Esophagus squamous epithelium (tissue), 5 donors: ENCODE measurements around the gene RBM20. TPM values are rescaled to one million over a fixed set of nuclear protein-coding genes. Genes with fewer than 3 reads are reported as not detected.
A peak's percentile ranks its signal among the peaks of the same experiment; 100 is the strongest.

Experiments used
- DNase-seq: peaks from one replicate; lab custom pipeline; 2025; lab: John Stamatoyannopoulos, UW
- H3K27ac ChIP-seq, 4 donors: fragments of 200-600 bp; sonication (generic); one replicate each; pipeline ENCODE4 v1.5.1; 2016 to 2019; ENCODE audit warnings: mild to moderate bottlenecking in 1 of 4
- H3K27me3 ChIP-seq, 4 donors: fragments of 200-600 bp; sonication (generic); 1 replicate in 3 of 4; 2 replicates in 1 of 4; pipeline versions ENCODE4 v1.5.1 to v1.6.0; 2017 to 2021; ENCODE audit warnings: antibody characterized with exemption in 1 of 4
- H3K36me3 ChIP-seq, 3 donors: fragments of 200-600 bp; sonication (generic); one replicate each; pipeline ENCODE4 v1.5.1; 2016 to 2019
- H3K4me1 ChIP-seq, 3 donors: fragments of 200-600 bp; sonication (generic); one replicate each; pipeline ENCODE4 v1.5.1; 2017 to 2019
- H3K4me3 ChIP-seq, 4 donors: fragments of 200-600 bp; sonication (generic); 1 replicate in 3 of 4; 2 replicates in 1 of 4; pipeline ENCODE4 v1.5.1; 2016 to 2019; ENCODE audit warnings: mild to moderate bottlenecking in 2 of 4, moderate library complexity in 1 of 4
- H3K9me3 ChIP-seq, 3 donors: fragments of 200-600 bp; sonication (generic); one replicate each; pipeline ENCODE4 v1.5.1; 2016 to 2019
- POLR2A ChIP-seq, 4 donors: fragments of 450-650 bp; IDR thresholded peaks; one replicate each; pipeline ENCODE4 v1.6.1; 2017; ENCODE audit warnings: antibody characterized with exemption in 4 of 4, mild to moderate bottlenecking in 4 of 4, moderate library complexity in 3 of 4
- WGBS, 2 donors: methylation state at CpG; one replicate each; pipeline ENCODE4 v1.1.5; 2018; 5-methylcytosine and 5-hydroxymethylcytosine counted together
- intact Hi-C: fragments of 100-400 bp; cut with DNase I; formaldehyde crosslinking; loops from one replicate; pipeline ENCODE4 v1.15.0; 2022
- total RNA-seq, 4 donors: library from RNA; depleted of rRNA; stranded (reverse); fragments of >200 nt; gene quantifications; one replicate each; pipeline ENCODE4 v1.1.0, GENCODE V29; 2016
- TF ChIP-seq, protein P1 (sequence below), 6 experiments: fragments of 450-650 bp in 4 of 6; fragments of 200-600 bp in 2 of 6; sonication (generic) in 2 of 6; IDR thresholded peaks; one replicate each; pipeline ENCODE4 v1.5.1; 2016 to 2019; ENCODE audit warnings: antibody characterized with exemption in 6 of 6, mild to moderate bottlenecking in 4 of 6, moderate library complexity in 4 of 6
- donor health status: DM: yes; HTN: yes; CAD: no.

Gene RBM20
- total RNA-seq, 4 donors from 2014 or later = 2.1 to 10.3 (median 3.7) TPM

DNA sequence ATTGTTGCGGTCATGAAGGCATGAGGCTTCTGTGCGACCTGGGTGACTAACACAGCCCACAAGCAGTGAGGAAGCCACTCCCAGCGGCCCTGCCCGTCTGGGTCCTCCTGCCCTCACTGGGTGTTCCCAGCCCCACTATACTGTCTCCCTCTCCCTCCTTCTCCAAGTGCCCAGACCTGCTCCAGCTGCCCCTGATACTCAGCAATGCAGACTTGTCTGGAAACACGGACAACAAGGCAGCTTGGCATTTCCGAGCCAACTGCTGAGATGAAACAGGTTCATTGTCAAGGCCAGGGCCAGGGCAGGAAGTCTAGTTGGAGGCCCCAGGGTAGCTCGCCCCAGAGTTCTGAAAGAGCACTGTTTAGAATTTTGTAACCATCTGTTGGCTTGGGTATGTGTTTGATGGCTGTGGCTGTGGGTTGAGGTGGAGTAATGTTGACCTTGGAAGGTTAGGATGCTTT lies 95.7 kb downstream of the RBM20 start:
- intact Hi-C loops = loop anchor here (10.0 kb wide), 2 partner anchors 125 to 155 kb away; no protein-coding TSS in a partner anchor
- Histone ChIP-seq H3K27ac (no peak overlapping the region), H3K27me3 (peaks cover 0 to 11% (median 0%) of the 10 kb centered on the region in 4 donors), H3K4me3 (no peak overlapping the region), H3K4me1 (no peaks in the 10 kb centered on the region), H3K9me3 (no peaks in the 10 kb centered on the region), H3K36me3 (no peaks in the 10 kb centered on the region)
- TF ChIP-seq POLR2A (IDR thresholded peaks at IDR 0.05) = no peak
- TF ChIP-seq, protein P1, sequence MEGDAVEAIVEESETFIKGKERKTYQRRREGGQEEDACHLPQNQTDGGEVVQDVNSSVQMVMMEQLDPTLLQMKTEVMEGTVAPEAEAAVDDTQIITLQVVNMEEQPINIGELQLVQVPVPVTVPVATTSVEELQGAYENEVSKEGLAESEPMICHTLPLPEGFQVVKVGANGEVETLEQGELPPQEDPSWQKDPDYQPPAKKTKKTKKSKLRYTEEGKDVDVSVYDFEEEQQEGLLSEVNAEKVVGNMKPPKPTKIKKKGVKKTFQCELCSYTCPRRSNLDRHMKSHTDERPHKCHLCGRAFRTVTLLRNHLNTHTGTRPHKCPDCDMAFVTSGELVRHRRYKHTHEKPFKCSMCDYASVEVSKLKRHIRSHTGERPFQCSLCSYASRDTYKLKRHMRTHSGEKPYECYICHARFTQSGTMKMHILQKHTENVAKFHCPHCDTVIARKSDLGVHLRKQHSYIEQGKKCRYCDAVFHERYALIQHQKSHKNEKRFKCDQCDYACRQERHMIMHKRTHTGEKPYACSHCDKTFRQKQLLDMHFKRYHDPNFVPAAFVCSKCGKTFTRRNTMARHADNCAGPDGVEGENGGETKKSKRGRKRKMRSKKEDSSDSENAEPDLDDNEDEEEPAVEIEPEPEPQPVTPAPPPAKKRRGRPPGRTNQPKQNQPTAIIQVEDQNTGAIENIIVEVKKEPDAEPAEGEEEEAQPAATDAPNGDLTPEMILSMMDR (IDR thresholded peaks at IDR 0.05) = no peak
- DNase-seq = no peak
- 48 to 66% methylated on average over 7 of the region's 7 CpGs for WGBS, 2 donors

GRCh38 chr10:110742801-110743200 lies 98.7 kb downstream of the RBM20 start:
- DNase-seq = no peak
- Histone ChIP-seq H3K4me3 (no peak overlapping the region), H3K27ac (no peak overlapping the region), H3K27me3 (no peaks in the 10 kb centered on the region), H3K36me3 (no peaks in the 10 kb centered on the region), H3K4me1 (peaks cover 6 to 21% (median 9%) of the 10 kb centered on the region in 3 donors), H3K9me3 (no peaks in the 10 kb centered on the region)
- WGBS, 2 donors = 100% methylated on average over 2 to 3 of the region's 6 CpGs
- no peak for TF ChIP-seq POLR2A (IDR thresholded peaks at IDR 0.05)
- TF ChIP-seq, protein P1 (IDR thresholded peaks at IDR 0.05) = no peak
- intact Hi-C loops = loop anchor here (10.0 kb wide), 2 partner anchors 128 to 152 kb away; no protein-coding TSS in a partner anchor

DNA sequence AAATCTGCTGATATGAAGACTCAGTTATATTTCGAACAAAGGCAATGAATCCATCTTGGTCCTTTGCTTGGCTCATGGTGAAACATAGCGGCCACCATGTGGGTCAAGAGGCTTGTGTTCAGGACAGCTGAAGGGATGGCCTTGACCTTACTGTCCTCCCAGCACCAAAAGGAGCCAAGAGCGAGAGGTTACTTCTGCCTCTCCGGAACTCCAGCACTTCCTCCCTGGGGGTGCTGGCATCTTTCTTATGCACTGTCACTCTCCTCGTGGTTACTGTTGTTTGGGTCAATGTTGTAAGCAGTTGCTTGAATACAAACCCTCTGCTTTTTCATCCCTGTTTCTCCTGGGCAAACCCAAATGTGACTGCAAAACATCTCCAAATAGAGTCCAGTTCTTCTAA lies 100.6 kb downstream of the RBM20 start:
- 55 to 58% methylated on average over 5 of the region's 5 CpGs for WGBS, 2 donors
- Histone ChIP-seq H3K27ac (no peak overlapping the region), H3K36me3 (no peaks in the 10 kb centered on the region), H3K27me3 (no peaks in the 10 kb centered on the region), H3K9me3 (no peaks in the 10 kb centered on the region), H3K4me3 (no peak overlapping the region), H3K4me1 (peaks cover 6 to 21% (median 9%) of the 10 kb centered on the region in 3 donors)
- intact Hi-C loops = loop anchor here (10.0 kb wide), 2 partner anchors 130 to 150 kb away; no protein-coding TSS in a partner anchor
- TF ChIP-seq, protein P1 (IDR thresholded peaks at IDR 0.05) = no peak
- no peak for TF ChIP-seq POLR2A (IDR thresholded peaks at IDR 0.05)
- no peak for DNase-seq

DNA sequence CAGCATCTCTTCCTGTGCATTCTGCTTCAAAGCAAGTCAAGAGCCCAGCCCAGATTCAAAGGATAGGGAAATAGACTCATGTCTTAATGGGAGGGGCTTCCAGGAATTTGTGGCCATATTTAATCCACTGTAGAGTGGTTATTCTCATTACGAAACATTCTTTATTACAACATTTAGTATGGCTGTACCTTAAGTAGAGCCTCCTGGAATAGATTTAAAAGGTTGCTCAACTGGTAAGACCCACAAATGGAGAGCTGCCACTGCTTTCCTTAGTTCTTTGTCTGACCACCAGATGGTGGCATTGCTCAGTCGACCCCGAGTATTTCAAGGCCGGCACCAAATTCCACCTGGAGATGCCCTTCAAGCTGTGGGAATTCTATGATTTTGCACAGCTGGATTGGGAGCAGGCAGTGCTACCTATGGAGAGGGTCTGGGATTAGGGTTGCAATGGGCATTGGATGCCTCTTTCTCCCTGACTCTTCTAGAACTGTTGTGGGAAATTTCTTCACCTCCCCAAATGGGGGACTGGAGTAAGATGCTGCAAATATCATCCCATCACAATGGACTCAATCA lies 102.2 kb downstream of the RBM20 start:
- no peak for TF ChIP-seq POLR2A (IDR thresholded peaks at IDR 0.05)
- TF ChIP-seq, protein P1 (IDR thresholded peaks at IDR 0.05) = peak; percentile 82 to 94 (median 86)
- Histone ChIP-seq H3K4me1 (peaks cover 6 to 21% (median 9%) of the 10 kb centered on the region in 3 donors), H3K27ac (peak overlapping the region; percentile 25 to 68 (median 44)), H3K4me3 (peak overlapping the region in 1 of 4 donors; percentile 31), H3K9me3 (no peaks in the 10 kb centered on the region), H3K36me3 (no peaks in the 10 kb centered on the region), H3K27me3 (no peaks in the 10 kb centered on the region)
- intact Hi-C loops = loop anchor here (10.0 kb wide), 2 partner anchors 132 to 148 kb away; no protein-coding TSS in a partner anchor
- WGBS, 2 donors = 2 to 14% methylated on average over 3 to 4 of the region's 4 CpGs
- DNase-seq = no peak

GRCh38 chr10:110746969-110747608 lies 103.0 kb downstream of the RBM20 start:
- H3K4me1 ChIP-seq = peaks cover 6 to 21% (median 9%) of the 10 kb centered on the region in 3 donors
- TF ChIP-seq POLR2A (IDR thresholded peaks at IDR 0.05) = no peak
- 6 to 11% methylated on average over 1 of the region's 1 CpG for WGBS, 2 donors
- H3K36me3 ChIP-seq = no peaks in the 10 kb centered on the region
- intact Hi-C loops = loop anchor here (10.0 kb wide), 2 partner anchors 132 to 148 kb away; no protein-coding TSS in a partner anchor
- no peaks in the 10 kb centered on the region for H3K27me3 ChIP-seq
- no peak for DNase-seq
- H3K9me3 ChIP-seq = no peaks in the 10 kb centered on the region
- H3K4me3 ChIP-seq = no peak overlapping the region
- H3K27ac ChIP-seq = peak overlapping the region in 2 of 4 donors; percentile 19 to 61
